Smooth muscle cell (in vitro differentiated cells): ENCODE measurements around the gene UNC50. TPM values are rescaled to one million over a fixed set of nuclear protein-coding genes. Genes with fewer than 3 reads are reported as not detected.
A peak's percentile ranks its signal among the peaks of the same experiment; 100 is the strongest.

Experiments
- DNase-seq: peaks from one replicate; lab custom pipeline; 2025; ENCODE audit not compliant: unreplicated experiment; lab: John Stamatoyannopoulos, UW
- H2AFZ ChIP-seq: fragments of 200-600 bp; sonication (generic); 2 replicates; pipeline ENCODE4 v1.6.0; 2016; ENCODE audit warnings: antibody characterized with exemption, low read depth, mild to moderate bottlenecking
- H3F3A ChIP-seq: fragments of 200-600 bp; sonication (generic); 2 replicates; pipeline ENCODE4 v1.6.0; 2017; ENCODE audit warnings: antibody characterized with exemption, low read depth
- H3K27ac ChIP-seq: fragments of 200-600 bp; sonication (generic); 2 replicates; pipeline ENCODE4 v1.5.1; 2016; ENCODE audit warnings: low read depth, mild to moderate bottlenecking
- H3K27me3 ChIP-seq: fragments of 200-600 bp; sonication (generic); 2 replicates; pipeline ENCODE4 v1.6.1; 2016; ENCODE audit warnings: low read depth, mild to moderate bottlenecking
- H3K36me3 ChIP-seq: fragments of 200-600 bp; sonication (generic); 2 replicates; pipeline ENCODE4 v1.5.1; 2016; ENCODE audit warnings: low read depth
- H3K4me1 ChIP-seq: fragments of 200-600 bp; sonication (generic); 2 replicates; pipeline ENCODE4 v1.5.1; 2016; ENCODE audit warnings: low read depth
- H3K4me2 ChIP-seq: fragments of 200-600 bp; sonication (generic); 2 replicates; pipeline ENCODE4 v1.6.0; 2016; ENCODE audit warnings: mild to moderate bottlenecking
- H3K4me3 ChIP-seq: fragments of 200-600 bp; sonication (generic); 2 replicates; pipeline ENCODE4 v1.5.1; 2016; ENCODE audit warnings: mild to moderate bottlenecking
- H3K79me2 ChIP-seq: fragments of 200-600 bp; sonication (generic); 2 replicates; pipeline ENCODE4 v1.6.0; 2016; ENCODE audit warnings: low read depth, mild to moderate bottlenecking
- H3K9ac ChIP-seq: fragments of 200-600 bp; sonication (generic); 2 replicates; pipeline ENCODE4 v1.6.0; 2016; ENCODE audit warnings: low read depth
- H3K9me3 ChIP-seq: fragments of 200-600 bp; sonication (generic); replicated peaks from 2 replicates; pipeline ENCODE4 v1.5.1; 2016; ENCODE audit warnings: low read depth
- H4K20me1 ChIP-seq: fragments of 200-600 bp; sonication (generic); 2 replicates; pipeline ENCODE4 v1.6.0; 2016; ENCODE audit warnings: low read depth
- CTCF ChIP-seq: fragments of 200-600 bp; sonication (generic); IDR thresholded peaks from 2 replicates; pipeline ENCODE4 v1.5.1; 2017; ENCODE audit warnings: borderline replicate concordance, mild to moderate bottlenecking, antibody characterized with exemption; ENCODE audit not compliant: insufficient read depth, poor library complexity, severe bottlenecking
- WGBS: methylation state at CpG from one replicate; pipeline ENCODE4 v1.1.7; 2016; ENCODE audit warnings: low lambda C conversion rate; 5-methylcytosine and 5-hydroxymethylcytosine counted together
- polyA plus RNA-seq: library from polyadenylated mRNA; unstranded; fragments of >200 nt; fragmentation: Nextera tagmentation; extraction: Ambion mirVana; gene quantifications from 2 replicates; pipeline ENCODE4 v1.2.1, GENCODE V29; 2016
- total RNA-seq: library from RNA; depleted of rRNA; stranded (reverse); fragments of >200 nt; gene quantifications from 2 replicates; pipeline ENCODE4 v1.2.3, GENCODE V29; 2014

UNC50 gene
- total and polyA plus RNA-seq, 2 experiments from 2014 or later = 52.2 to 59.2 TPM

GRCh38 chr2:98663511-98664090 is 55.2 kb downstream of the UNC50 start:
- Histone ChIP-seq H3K27me3 (no peaks in the 10 kb centered on the region), H4K20me1 (no peaks in the 10 kb centered on the region), H3K36me3 (no peaks in the 10 kb centered on the region), H3K27ac (no peak overlapping the region), H3F3A (no peaks in the 10 kb centered on the region), H3K9me3 (no peaks in the 10 kb centered on the region), H2AFZ (no peak overlapping the region), H3K4me3 (no peak overlapping the region), H3K4me1 (no peaks in the 10 kb centered on the region), H3K4me2 (no peak overlapping the region), H3K79me2 (no peaks in the 10 kb centered on the region), H3K9ac (no peak overlapping the region)
- no peak for DNase-seq
- TF ChIP-seq CTCF = no peak
- 95% methylated on average over 12 of the region's 12 CpGs for whole genome bisulfite sequencing

GRCh38 chr2:98664323-98664722 is 55.9 kb downstream of the UNC50 start:
- Histone ChIP-seq H3K79me2 (no peaks in the 10 kb centered on the region), H3K27ac (peak overlapping the region; percentile 59), H4K20me1 (no peaks in the 10 kb centered on the region), H2AFZ (no peak overlapping the region), H3K9ac (no peak overlapping the region), H3K27me3 (no peaks in the 10 kb centered on the region), H3K9me3 (no peaks in the 10 kb centered on the region), H3F3A (no peaks in the 10 kb centered on the region), H3K36me3 (no peaks in the 10 kb centered on the region), H3K4me1 (no peaks in the 10 kb centered on the region), H3K4me3 (no peak overlapping the region), H3K4me2 (no peak overlapping the region)
- DNase-seq = no peak
- 78% methylated on average over 3 of the region's 3 CpGs for WGBS
- no peak for TF ChIP-seq CTCF

- Histone ChIP-seq H3K4me1 (no peaks in the 10 kb centered on the region), H4K20me1 (no peaks in the 10 kb centered on the region), H3K4me2 (no peak overlapping the region), H3F3A (no peaks in the 10 kb centered on the region), H2AFZ (no peak overlapping the region), H3K27ac (no peak overlapping the region), H3K27me3 (no peaks in the 10 kb centered on the region), H3K79me2 (no peaks in the 10 kb centered on the region), H3K4me3 (no peak overlapping the region), H3K36me3 (no peaks in the 10 kb centered on the region), H3K9me3 (no peaks in the 10 kb centered on the region), H3K9ac (no peak overlapping the region)
- TF ChIP-seq CTCF = no peak
- DNase-seq = no peak
- 93% methylated on average over 3 of the region's 3 CpGs for WGBS
These were observed 57.3 kb downstream of the UNC50 start for GRCh38 chr2:98665677-98666076.

Other genes with a start within 250 kb of the UNC50 start
- 11.7 and 17.3 TPM in 2 replicates for gene INPP4A, start 163.7 kb upstream of the UNC50 start, total RNA-seq
- gene INPP4A, start 163.7 kb upstream of the UNC50 start, polyA plus RNA-seq = 10.1 and 11.3 TPM in 2 replicates
- gene COA5, start 77 bp upstream of the UNC50 start, total RNA-seq = 20.1 and 20.2 TPM in 2 replicates
- 27.8 and 29.4 TPM in 2 replicates for gene COA5, start 77 bp upstream of the UNC50 start, polyA plus RNA-seq
- 3.3 and 8.9 TPM in 2 replicates for gene MGAT4A, start 122.5 kb downstream of the UNC50 start, total RNA-seq
- 0.12 and 1.4 TPM in 2 replicates for gene MGAT4A, start 122.5 kb downstream of the UNC50 start, polyA plus RNA-seq